GM23338 (cell line): Measurements from ENCODE around the gene ADAM30.

Experiments used
- CREB1 ChIP-seq: fragments of 250-450 bp; sonication (Bioruptor Pico); IDR thresholded peaks from 2 replicates; pipeline ENCODE4 v1.5.0; 2020; ENCODE audit warnings: low read depth, mild to moderate bottlenecking, moderate library complexity
- EZH2 ChIP-seq: fragments of 200-600 bp; sonication (generic); IDR thresholded peaks from one replicate; pipeline ENCODE4 v1.8.0; 2017; ENCODE audit warnings: antibody characterized with exemption, mild to moderate bottlenecking, low read depth; ENCODE audit not compliant: unreplicated experiment
- EZH2phosphoT487 ChIP-seq: fragments of 200-600 bp; sonication (generic); IDR thresholded peaks from one replicate; pipeline ENCODE4 v1.8.1; 2018; ENCODE audit warnings: antibody characterized with exemption; ENCODE audit not compliant: unreplicated experiment
- JUNB ChIP-seq: IDR thresholded peaks from one replicate; pipeline ENCODE4 v1.6.1; 2016; ENCODE audit warnings: antibody characterized with exemption; ENCODE audit not compliant: unreplicated experiment
- NANOG ChIP-seq: IDR thresholded peaks from 2 replicates; pipeline ENCODE4 v1.6.1; 2016; ENCODE audit warnings: antibody characterized with exemption, borderline replicate concordance
- POLR2AphosphoS5 ChIP-seq: IDR thresholded peaks from 2 replicates; pipeline ENCODE4 v1.6.1; 2016; ENCODE audit warnings: antibody characterized with exemption, low read depth
- STAT1 ChIP-seq: IDR thresholded peaks from one replicate; pipeline ENCODE4 v1.6.1; 2016; ENCODE audit warnings: antibody characterized with exemption; ENCODE audit not compliant: unreplicated experiment
- ZNF331 ChIP-seq: fragments of 250-450 bp; sonication (Bioruptor Pico); IDR thresholded peaks from 2 replicates; pipeline ENCODE4 v1.5.0; 2020; ENCODE audit warnings: low read depth, mild to moderate bottlenecking, moderate library complexity
- TF ChIP-seq, protein P1 (sequence below), 2 experiments: fragments of 200-600 bp in 1 of 2; sonication (generic) in 1 of 2; conservative IDR thresholded peaks; 2 replicates each; pipeline versions ENCODE4 v1.5.1 to v1.6.1; 2016 to 2017; ENCODE audit warnings: antibody characterized with exemption in 2 of 2, low read depth in 2 of 2, mild to moderate bottlenecking in 2 of 2, moderate library complexity in 1 of 2
- TF ChIP-seq, protein P2 (sequence below): IDR thresholded peaks from one replicate; pipeline ENCODE4 v1.6.1; 2018; ENCODE audit warnings: antibody characterized with exemption; ENCODE audit not compliant: unreplicated experiment
- TF ChIP-seq, protein P3 (sequence below): IDR thresholded peaks from 2 replicates; pipeline ENCODE4 v1.6.1; 2016; ENCODE audit warnings: antibody characterized with exemption

DNA sequence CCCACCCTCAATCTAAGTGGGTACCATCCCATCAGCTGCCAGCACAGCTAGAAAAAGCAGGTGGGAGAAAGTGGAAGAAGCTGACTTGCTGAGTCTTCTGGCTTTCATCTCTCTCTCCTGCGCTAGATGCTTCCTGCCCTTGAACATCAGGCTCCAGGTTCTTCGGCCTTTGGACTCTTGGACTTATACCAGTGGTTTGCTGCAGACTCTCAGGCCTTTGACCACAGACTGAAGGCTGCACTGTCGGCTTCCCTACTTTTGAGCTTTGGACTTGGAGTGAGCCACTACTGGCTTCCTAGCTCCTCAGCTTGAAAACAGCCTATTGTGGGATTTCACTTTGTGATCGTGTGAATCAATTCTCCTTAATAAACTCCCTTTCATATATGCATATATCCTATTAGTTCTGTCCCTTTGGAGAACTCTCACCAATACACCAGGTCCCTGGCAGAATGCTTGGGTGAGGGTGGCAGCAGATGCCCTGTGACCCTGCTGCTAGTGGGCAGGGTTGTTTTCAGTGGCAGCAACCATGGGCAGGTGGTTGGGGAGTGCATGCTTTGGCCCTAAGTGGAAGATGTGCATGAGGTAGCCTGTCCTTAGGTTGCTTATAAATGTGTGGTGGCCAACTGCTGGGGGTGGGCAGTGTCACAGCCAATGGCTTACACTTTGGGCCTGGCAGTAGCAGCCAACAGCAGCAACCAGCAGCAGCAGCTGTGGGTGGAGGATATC lies 10.8 kb upstream of the ADAM30 start:
- TF ChIP-seq, protein P1, sequence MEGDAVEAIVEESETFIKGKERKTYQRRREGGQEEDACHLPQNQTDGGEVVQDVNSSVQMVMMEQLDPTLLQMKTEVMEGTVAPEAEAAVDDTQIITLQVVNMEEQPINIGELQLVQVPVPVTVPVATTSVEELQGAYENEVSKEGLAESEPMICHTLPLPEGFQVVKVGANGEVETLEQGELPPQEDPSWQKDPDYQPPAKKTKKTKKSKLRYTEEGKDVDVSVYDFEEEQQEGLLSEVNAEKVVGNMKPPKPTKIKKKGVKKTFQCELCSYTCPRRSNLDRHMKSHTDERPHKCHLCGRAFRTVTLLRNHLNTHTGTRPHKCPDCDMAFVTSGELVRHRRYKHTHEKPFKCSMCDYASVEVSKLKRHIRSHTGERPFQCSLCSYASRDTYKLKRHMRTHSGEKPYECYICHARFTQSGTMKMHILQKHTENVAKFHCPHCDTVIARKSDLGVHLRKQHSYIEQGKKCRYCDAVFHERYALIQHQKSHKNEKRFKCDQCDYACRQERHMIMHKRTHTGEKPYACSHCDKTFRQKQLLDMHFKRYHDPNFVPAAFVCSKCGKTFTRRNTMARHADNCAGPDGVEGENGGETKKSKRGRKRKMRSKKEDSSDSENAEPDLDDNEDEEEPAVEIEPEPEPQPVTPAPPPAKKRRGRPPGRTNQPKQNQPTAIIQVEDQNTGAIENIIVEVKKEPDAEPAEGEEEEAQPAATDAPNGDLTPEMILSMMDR (conservative IDR thresholded peaks at IDR 0.05; ENCODE audit: low read depth in 2 of 2) = no peak
- TF ChIP-seq EZH2 = no peak
- no peak for TF ChIP-seq POLR2AphosphoS5
- no peak for TF ChIP-seq EZH2phosphoT487
- no peak for TF ChIP-seq CREB1 (CRISPR knock-in tag)
- TF ChIP-seq, protein P2, sequence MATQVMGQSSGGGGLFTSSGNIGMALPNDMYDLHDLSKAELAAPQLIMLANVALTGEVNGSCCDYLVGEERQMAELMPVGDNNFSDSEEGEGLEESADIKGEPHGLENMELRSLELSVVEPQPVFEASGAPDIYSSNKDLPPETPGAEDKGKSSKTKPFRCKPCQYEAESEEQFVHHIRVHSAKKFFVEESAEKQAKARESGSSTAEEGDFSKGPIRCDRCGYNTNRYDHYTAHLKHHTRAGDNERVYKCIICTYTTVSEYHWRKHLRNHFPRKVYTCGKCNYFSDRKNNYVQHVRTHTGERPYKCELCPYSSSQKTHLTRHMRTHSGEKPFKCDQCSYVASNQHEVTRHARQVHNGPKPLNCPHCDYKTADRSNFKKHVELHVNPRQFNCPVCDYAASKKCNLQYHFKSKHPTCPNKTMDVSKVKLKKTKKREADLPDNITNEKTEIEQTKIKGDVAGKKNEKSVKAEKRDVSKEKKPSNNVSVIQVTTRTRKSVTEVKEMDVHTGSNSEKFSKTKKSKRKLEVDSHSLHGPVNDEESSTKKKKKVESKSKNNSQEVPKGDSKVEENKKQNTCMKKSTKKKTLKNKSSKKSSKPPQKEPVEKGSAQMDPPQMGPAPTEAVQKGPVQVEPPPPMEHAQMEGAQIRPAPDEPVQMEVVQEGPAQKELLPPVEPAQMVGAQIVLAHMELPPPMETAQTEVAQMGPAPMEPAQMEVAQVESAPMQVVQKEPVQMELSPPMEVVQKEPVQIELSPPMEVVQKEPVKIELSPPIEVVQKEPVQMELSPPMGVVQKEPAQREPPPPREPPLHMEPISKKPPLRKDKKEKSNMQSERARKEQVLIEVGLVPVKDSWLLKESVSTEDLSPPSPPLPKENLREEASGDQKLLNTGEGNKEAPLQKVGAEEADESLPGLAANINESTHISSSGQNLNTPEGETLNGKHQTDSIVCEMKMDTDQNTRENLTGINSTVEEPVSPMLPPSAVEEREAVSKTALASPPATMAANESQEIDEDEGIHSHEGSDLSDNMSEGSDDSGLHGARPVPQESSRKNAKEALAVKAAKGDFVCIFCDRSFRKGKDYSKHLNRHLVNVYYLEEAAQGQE = no peak
- no peak for TF ChIP-seq JUNB
- TF ChIP-seq, protein P3, sequence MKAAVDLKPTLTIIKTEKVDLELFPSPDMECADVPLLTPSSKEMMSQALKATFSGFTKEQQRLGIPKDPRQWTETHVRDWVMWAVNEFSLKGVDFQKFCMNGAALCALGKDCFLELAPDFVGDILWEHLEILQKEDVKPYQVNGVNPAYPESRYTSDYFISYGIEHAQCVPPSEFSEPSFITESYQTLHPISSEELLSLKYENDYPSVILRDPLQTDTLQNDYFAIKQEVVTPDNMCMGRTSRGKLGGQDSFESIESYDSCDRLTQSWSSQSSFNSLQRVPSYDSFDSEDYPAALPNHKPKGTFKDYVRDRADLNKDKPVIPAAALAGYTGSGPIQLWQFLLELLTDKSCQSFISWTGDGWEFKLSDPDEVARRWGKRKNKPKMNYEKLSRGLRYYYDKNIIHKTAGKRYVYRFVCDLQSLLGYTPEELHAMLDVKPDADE = no peak
- no peak for TF ChIP-seq NANOG
- no peak for TF ChIP-seq ZNF331
- no peak for TF ChIP-seq STAT1
